ENCODE data around the gene NPL. TPM values are rescaled to one million over a fixed set of nuclear protein-coding genes. Genes with fewer than 3 reads are reported as not detected.

NPL gene
- polyA plus RNA-seq, 2 of the 4 experiments (the other 2 are of a cell fraction): 0.80 to 1.0 TPM

DNA sequence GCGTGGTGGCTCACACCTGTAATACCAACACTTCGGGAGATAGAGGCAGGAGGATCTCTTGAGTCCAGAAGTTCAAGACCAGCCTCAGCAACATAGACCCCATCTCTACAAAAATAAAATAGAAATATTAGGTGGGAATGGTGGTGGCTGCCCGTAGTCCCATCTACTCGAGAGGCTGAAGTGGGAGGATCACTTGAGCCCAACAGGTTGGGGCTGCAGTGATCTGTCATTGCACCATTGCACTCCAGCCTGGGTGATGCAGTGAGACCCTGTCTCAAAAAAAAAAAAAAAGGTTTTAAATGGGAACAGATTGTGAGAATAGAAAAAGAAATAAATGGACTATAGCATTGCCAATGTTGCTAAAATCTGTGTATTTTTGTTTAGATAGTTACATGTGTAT is 60.7 kb downstream of the NPL start (continued):
- TF ChIP-seq, protein P1, sequence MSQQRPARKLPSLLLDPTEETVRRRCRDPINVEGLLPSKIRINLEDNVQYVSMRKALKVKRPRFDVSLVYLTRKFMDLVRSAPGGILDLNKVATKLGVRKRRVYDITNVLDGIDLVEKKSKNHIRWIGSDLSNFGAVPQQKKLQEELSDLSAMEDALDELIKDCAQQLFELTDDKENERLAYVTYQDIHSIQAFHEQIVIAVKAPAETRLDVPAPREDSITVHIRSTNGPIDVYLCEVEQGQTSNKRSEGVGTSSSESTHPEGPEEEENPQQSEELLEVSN (IDR thresholded peaks at IDR 0.05; ENCODE audit: borderline replicate concordance, low read depth): no peak
- no peak for TF ChIP-seq FOSL2 (IDR thresholded peaks at IDR 0.05)
- TF ChIP-seq FOSL2 (CRISPR knock-in tag; IDR thresholded peaks at IDR 0.05): no peak

DNA sequence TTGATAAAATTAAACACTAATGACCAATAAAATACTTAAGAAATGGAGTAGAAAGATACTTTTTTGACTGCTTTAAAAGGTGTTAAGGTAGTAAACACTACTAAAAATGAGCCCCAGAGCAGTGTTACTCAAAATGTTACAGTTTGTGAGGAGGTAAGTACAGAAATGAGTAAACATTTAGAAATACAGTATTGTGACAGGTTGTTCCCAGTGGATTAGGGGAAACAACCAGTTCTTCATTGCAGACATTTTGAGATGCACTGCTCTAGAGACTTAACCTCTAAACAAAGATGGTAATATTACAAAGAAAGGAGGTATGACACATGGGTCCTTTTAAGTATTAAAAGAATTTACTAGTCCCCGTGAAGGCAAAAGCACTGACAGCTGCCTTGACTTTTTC is 62.3 kb downstream of the NPL start:
- no peak overlapping the region for H3K4me3 ChIP-seq
- TF ChIP-seq RFX5 (IDR thresholded peaks at IDR 0.05) (no peak), RAD21 (conservative IDR thresholded peaks at IDR 0.05 in 1 of 2, IDR thresholded peaks at IDR 0.05 in 1 of 2) (no peak), EP300 (IDR thresholded peaks at IDR 0.05) (no peak), ZNF302 (CRISPR knock-in tag; IDR thresholded peaks at IDR 0.05) (no peak), POLR2AphosphoS2 (conservative IDR thresholded peaks at IDR 0.05; ENCODE audit: low read length) (0 out of 2 replicates have a peak, but pooled peaks have one; percentile 40), TP53 (CRISPR knock-in tag; IDR thresholded peaks at IDR 0.05) (no peak)
- TF ChIP-seq, protein P2, sequence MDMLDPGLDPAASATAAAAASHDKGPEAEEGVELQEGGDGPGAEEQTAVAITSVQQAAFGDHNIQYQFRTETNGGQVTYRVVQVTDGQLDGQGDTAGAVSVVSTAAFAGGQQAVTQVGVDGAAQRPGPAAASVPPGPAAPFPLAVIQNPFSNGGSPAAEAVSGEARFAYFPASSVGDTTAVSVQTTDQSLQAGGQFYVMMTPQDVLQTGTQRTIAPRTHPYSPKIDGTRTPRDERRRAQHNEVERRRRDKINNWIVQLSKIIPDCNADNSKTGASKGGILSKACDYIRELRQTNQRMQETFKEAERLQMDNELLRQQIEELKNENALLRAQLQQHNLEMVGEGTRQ (IDR thresholded peaks at IDR 0.05): no peak
- no peaks in the 10 kb centered on the region for H3K4me1 ChIP-seq
- no peak overlapping the region for H3K27ac ChIP-seq
- POLR2A ChIA-PET: no interaction called here
- H3K4me2 ChIP-seq: no peak overlapping the region
- FAIRE-seq (no peak), DNase-seq (ENCODE audit: low read depth in 1 of 2, low spot score in 1 of 2) (no peak), ATAC-seq (no peak)
- no peaks in the 10 kb centered on the region for H3K9me3 ChIP-seq
- WGBS (ENCODE audit: missing lambda C conversion rate): 84% methylated on average over 1 of the region's 1 CpG
- CTCF ChIA-PET: no interaction called here

DNA sequence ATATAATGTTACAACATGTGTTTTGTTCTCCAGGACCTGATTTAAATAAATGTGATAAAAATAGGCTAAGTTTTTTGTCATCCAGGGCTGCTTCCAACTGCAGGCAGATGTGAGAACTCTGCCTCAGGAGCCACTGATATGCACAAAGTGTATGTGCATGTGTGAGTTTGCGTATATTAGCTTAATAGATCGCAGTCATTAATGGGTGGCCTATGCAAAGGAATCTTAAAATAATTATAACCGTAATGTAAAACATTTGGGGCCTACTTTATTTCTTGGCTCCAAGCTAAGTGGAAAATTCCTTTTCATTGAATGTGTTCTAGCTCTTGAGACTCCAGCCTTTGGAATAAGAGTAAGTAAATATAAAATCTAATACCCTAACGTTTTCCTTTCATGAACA is 66.3 kb downstream of the NPL start:
- ATAC-seq (no peak), FAIRE-seq (no peak), DNase-seq (ENCODE audit: low read depth in 1 of 2, low spot score in 1 of 2) (no peak)
- POLR2A ChIA-PET: no interaction called here
- Histone ChIP-seq H3K9me3 (no peaks in the 10 kb centered on the region), H3K4me3 (no peak overlapping the region), H3K4me1 (no peaks in the 10 kb centered on the region), H3K27ac (no peak overlapping the region), H3K4me2 (no peak overlapping the region)
- no peak for TF ChIP-seq MYC (IDR thresholded peaks at IDR 0.05; ENCODE audit: borderline replicate concordance, low read length)
- no peak for TF ChIP-seq PHF8 (IDR thresholded peaks at IDR 0.05; ENCODE audit: borderline replicate concordance, low read depth)
- no peak for TF ChIP-seq RNF2 (IDR thresholded peaks at IDR 0.05; ENCODE audit: borderline replicate concordance, low read depth)
- TF ChIP-seq RCOR1 (IDR thresholded peaks at IDR 0.05; ENCODE audit: low read depth, low read length): no peak
- no peak for TF ChIP-seq CBX8 (IDR thresholded peaks at IDR 0.05)
- TF ChIP-seq, protein P3, sequence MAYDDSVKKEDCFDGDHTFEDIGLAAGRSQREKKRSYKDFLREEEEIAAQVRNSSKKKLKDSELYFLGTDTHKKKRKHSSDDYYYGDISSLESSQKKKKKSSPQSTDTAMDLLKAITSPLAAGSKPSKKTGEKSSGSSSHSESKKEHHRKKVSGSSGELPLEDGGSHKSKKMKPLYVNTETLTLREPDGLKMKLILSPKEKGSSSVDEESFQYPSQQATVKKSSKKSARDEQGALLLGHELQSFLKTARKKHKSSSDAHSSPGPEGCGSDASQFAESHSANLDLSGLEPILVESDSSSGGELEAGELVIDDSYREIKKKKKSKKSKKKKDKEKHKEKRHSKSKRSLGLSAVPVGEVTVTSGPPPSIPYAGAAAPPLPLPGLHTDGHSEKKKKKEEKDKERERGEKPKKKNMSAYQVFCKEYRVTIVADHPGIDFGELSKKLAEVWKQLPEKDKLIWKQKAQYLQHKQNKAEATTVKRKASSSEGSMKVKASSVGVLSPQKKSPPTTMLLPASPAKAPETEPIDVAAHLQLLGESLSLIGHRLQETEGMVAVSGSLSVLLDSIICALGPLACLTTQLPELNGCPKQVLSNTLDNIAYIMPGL (CRISPR knock-in tag; IDR thresholded peaks at IDR 0.05; ENCODE audit: borderline replicate concordance): no peak
- TF ChIP-seq NPAS2 (CRISPR knock-in tag; IDR thresholded peaks at IDR 0.05; ENCODE audit: borderline replicate concordance): no peak
- no peak for TF ChIP-seq NR3C1 (IDR thresholded peaks at IDR 0.05)
- 79% methylated on average over 4 of the region's 4 CpGs for WGBS (ENCODE audit: missing lambda C conversion rate)
- CTCF ChIA-PET: interaction anchor here (1.4 kb wide), 1 partner anchor 12 kb away, joined by 4 read pairs; no protein-coding TSS in a partner anchor

DNA sequence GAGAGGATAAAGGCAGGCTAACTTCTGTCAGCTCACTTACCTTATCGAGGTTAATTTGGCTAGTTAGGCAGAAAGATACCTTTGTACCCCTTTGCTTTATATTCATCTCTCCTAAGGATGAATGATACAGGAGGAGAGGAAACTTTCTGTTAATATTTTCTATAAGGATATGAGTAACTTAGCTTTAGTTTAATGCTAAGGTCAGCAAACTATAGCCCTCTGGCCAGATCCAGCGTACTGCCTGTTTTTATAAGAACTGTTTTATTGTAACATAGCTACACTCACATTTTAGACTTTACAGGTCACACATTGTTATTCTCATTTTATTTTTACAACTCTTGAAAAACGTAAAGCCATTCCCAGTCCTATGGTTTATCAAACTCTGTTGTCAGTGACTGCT is 67.6 kb downstream of the NPL start:
- POLR2A ChIA-PET: no interaction called here
- no peak for TF ChIP-seq HOXB13 (CRISPR knock-in tag; IDR thresholded peaks at IDR 0.05; ENCODE audit: low read depth)
- TF ChIP-seq MAFK (IDR thresholded peaks at IDR 0.05; ENCODE audit: partially characterized antibody): peak; percentile 49
- CTCF ChIA-PET: interaction anchor here (1.1 to 1.4 kb wide), 2 partner anchors 10 to 257 kb away, joined by 3 to 4 read pairs; no protein-coding TSS in a partner anchor
- H3K4me2 ChIP-seq: no peak overlapping the region
- WGBS (ENCODE audit: missing lambda C conversion rate): 93% methylated on average over 3 of the region's 3 CpGs
- no peak overlapping the region for H3K27ac ChIP-seq
- no peaks in the 10 kb centered on the region for H3K4me1 ChIP-seq
- H3K4me3 ChIP-seq: no peak overlapping the region
- H3K9me3 ChIP-seq: no peaks in the 10 kb centered on the region
- FAIRE-seq: no peak
- no peak for DNase-seq (ENCODE audit: low read depth in 1 of 2, low spot score in 1 of 2)
- no peak for ATAC-seq
